Osteoblast (primary cell): ENCODE data around the gene GPC5. TPM values are rescaled to one million over a fixed set of nuclear protein-coding genes. Genes with fewer than 3 reads are reported as not detected.

Experiments used
- DNase-seq: peaks from one replicate; pipeline ENCODE4 v3.0.0; 2011; ENCODE audit warnings: low spot score, mixed read lengths; ENCODE audit not compliant: insufficient read length; ENCODE audit errors: missing footprints
- H2AFZ ChIP-seq: 2 replicates; pipeline ENCODE4 v1.6.0; 2011; ENCODE audit warnings: mild to moderate bottlenecking, low read length
- H3K27ac ChIP-seq: 2 replicates; pipeline ENCODE4 v1.5.1; 2011; ENCODE audit warnings: mild to moderate bottlenecking, low read depth, low read length, moderate library complexity
- H3K27me3 ChIP-seq: 2 replicates; pipeline ENCODE4 v1.6.0; 2012; ENCODE audit warnings: mild to moderate bottlenecking, control low read depth, inconsistent platforms, low read length, moderate library complexity; ENCODE audit not compliant: insufficient read depth
- H3K36me3 ChIP-seq: 2 replicates; pipeline ENCODE4 v1.5.1; 2011; ENCODE audit warnings: mild to moderate bottlenecking, low read length, control low read depth, moderate library complexity; ENCODE audit not compliant: insufficient read depth
- H3K4me1 ChIP-seq: 2 replicates; pipeline ENCODE4 v1.5.1; 2011; ENCODE audit warnings: mild to moderate bottlenecking, low read length, control low read depth, moderate library complexity; ENCODE audit not compliant: insufficient read depth
- H3K4me2 ChIP-seq: 2 replicates; pipeline ENCODE4 v1.6.0; 2011; ENCODE audit warnings: mild to moderate bottlenecking, low read length; ENCODE audit not compliant: insufficient read depth
- H3K4me3 ChIP-seq: fragments of 200-600 bp; sonication (generic); 3 replicates; pipeline ENCODE4 v1.5.1; 2012; ENCODE audit warnings: mild to moderate bottlenecking, low read length, inconsistent platforms; ENCODE audit not compliant: insufficient read depth
- H3K79me2 ChIP-seq: 2 replicates; pipeline ENCODE4 v1.6.0; 2012; ENCODE audit warnings: mild to moderate bottlenecking, low read length, control low read depth, inconsistent platforms; ENCODE audit not compliant: insufficient read depth
- H3K9me3 ChIP-seq: 2 replicates; pipeline ENCODE4 v1.5.1; 2011; ENCODE audit warnings: low read depth, low read length, control low read depth
- H4K20me1 ChIP-seq: 2 replicates; pipeline ENCODE4 v1.6.0; 2012; ENCODE audit warnings: mild to moderate bottlenecking, low read length, control low read depth; ENCODE audit not compliant: insufficient read depth
- total RNA-seq: library from RNA; depleted of rRNA; stranded (reverse); fragments of >200 nt; gene quantifications from 2 replicates; pipeline ENCODE4 v1.2.3, GENCODE V29; 2012
- TF ChIP-seq, protein P1 (sequence below): IDR thresholded peaks from 2 replicates; pipeline ENCODE4 v1.5.1; 2011; ENCODE audit warnings: mild to moderate bottlenecking, low read depth, low read length, moderate library complexity; ENCODE audit errors: extremely low read depth

Gene GPC5
- total RNA-seq, 1 donor = 0.36 TPM

DNA sequence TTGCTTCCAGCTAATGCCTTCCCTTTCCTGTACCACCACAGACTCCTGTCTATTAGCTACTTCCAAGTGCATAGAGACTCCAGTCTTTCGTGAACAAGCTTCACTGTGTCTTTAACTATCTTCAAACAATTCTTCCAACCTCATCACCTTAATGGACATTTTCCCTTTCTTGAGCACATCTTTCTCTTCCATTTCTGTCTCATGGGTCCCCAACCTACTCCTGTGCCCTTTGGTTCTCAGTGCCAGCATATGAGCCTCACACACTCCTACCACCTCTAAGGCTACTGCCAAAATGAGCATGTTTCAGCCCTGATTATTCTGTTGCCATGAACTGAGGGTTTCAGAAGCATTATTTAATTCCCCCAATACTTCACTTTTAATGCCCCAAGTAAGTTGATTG, 360.3 kb downstream of the GPC5 start:
- Histone ChIP-seq H3K9me3 (no peaks in the 10 kb centered on the region), H3K27me3 (no peaks in the 10 kb centered on the region), H3K4me1 (no peaks in the 10 kb centered on the region), H3K36me3 (no peaks in the 10 kb centered on the region), H3K4me3 (no peak overlapping the region), H2AFZ (no peak overlapping the region), H3K79me2 (no peaks in the 10 kb centered on the region), H3K27ac (no peak overlapping the region), H4K20me1 (no peaks in the 10 kb centered on the region), H3K4me2 (no peak overlapping the region)
- DNase-seq = no peak
- TF ChIP-seq, protein P1, sequence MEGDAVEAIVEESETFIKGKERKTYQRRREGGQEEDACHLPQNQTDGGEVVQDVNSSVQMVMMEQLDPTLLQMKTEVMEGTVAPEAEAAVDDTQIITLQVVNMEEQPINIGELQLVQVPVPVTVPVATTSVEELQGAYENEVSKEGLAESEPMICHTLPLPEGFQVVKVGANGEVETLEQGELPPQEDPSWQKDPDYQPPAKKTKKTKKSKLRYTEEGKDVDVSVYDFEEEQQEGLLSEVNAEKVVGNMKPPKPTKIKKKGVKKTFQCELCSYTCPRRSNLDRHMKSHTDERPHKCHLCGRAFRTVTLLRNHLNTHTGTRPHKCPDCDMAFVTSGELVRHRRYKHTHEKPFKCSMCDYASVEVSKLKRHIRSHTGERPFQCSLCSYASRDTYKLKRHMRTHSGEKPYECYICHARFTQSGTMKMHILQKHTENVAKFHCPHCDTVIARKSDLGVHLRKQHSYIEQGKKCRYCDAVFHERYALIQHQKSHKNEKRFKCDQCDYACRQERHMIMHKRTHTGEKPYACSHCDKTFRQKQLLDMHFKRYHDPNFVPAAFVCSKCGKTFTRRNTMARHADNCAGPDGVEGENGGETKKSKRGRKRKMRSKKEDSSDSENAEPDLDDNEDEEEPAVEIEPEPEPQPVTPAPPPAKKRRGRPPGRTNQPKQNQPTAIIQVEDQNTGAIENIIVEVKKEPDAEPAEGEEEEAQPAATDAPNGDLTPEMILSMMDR = no peak

DNA sequence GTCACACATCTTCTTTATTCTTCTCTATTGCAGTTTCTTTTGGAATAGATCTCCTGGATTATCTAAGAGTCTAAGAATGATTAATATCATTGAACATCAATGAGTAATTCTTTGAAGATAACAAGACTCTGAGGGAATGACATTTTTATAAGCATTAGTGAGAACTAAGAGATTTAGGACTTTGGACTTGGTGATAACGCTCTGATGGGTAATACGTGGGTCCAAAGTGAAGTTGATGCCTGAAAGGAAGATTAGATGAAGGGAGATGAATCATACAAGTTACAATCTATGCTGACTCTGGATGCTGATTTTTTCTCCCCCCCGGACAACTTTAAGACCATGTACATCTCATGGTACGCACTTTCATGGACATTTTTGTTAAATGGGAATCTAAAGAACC, 364.5 kb downstream of the GPC5 start:
- H4K20me1 ChIP-seq = no peaks in the 10 kb centered on the region
- H3K36me3 ChIP-seq = no peaks in the 10 kb centered on the region
- no peak overlapping the region for H3K27ac ChIP-seq
- no peak for DNase-seq
- no peak overlapping the region for H3K4me3 ChIP-seq
- H3K4me1 ChIP-seq = no peaks in the 10 kb centered on the region
- no peak overlapping the region for H3K4me2 ChIP-seq
- no peaks in the 10 kb centered on the region for H3K27me3 ChIP-seq
- H3K79me2 ChIP-seq = no peaks in the 10 kb centered on the region
- TF ChIP-seq, protein P1 = no peak
- no peak overlapping the region for H2AFZ ChIP-seq
- peaks cover 5% of the 10 kb centered on the region for H3K9me3 ChIP-seq

DNA sequence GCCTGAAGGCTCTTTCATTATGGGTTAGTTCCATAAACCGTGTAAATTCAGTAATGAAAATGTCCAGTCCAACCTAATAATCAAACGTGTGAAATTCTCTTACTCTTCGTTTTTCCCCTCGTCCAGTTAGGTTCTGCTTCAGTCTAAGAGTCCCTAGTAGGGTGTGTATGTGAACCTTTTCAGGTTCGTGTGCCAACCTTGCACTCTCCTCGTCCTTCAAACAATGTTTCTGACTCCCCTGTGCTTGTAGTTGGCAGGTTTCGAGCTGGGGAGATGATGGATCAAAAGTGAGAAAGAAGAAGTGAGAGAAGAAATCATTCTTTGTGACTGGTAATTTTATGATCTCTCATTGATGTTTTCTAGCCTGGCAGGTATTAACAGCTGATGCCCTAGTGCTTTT, 366.1 kb downstream of the GPC5 start:
- Histone ChIP-seq H3K36me3 (no peaks in the 10 kb centered on the region), H3K4me1 (no peaks in the 10 kb centered on the region), H3K4me3 (no peak overlapping the region), H3K79me2 (no peaks in the 10 kb centered on the region), H3K27me3 (no peaks in the 10 kb centered on the region), H2AFZ (no peak overlapping the region), H3K4me2 (no peak overlapping the region), H3K27ac (no peak overlapping the region), H4K20me1 (no peaks in the 10 kb centered on the region), H3K9me3 (peaks cover 5% of the 10 kb centered on the region)
- TF ChIP-seq, protein P1 = no peak
- no peak for DNase-seq

DNA sequence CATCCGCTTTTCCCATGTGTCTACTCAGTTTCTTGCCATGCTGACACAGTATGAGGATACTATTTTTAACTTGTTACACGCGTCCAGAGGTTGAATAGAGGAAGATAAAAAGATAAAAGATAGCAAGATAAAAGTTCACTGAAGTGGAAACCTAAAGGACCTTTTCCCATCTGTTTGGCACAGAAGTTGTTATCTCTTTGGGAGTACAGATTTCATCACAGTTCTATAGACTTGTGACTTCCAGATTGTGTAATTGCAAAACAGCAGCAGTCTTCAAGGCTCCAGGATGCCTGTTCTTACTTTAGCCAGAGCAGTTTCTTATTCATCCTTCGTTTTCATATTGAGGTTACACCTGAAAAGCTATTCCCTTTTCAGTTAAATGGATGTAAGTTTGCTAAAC, 369.2 kb downstream of the GPC5 start:
- TF ChIP-seq, protein P1 = no peak
- Histone ChIP-seq H3K4me2 (no peak overlapping the region), H3K27ac (no peak overlapping the region), H3K27me3 (no peaks in the 10 kb centered on the region), H4K20me1 (no peaks in the 10 kb centered on the region), H3K4me3 (no peak overlapping the region), H2AFZ (no peak overlapping the region), H3K36me3 (no peaks in the 10 kb centered on the region), H3K4me1 (no peaks in the 10 kb centered on the region), H3K9me3 (peaks cover 5% of the 10 kb centered on the region), H3K79me2 (no peaks in the 10 kb centered on the region)
- DNase-seq = no peak
